ENCODE data around the gene NOL4L. TPM values are rescaled to one million over a fixed set of nuclear protein-coding genes. Genes with fewer than 3 reads are reported as not detected.
A peak's percentile ranks its signal among the peaks of the same experiment; 100 is the strongest.
"Not testable (repeated sequence)": the region's sequence is repeated elsewhere in the genome, so short reads cannot be mapped to it uniquely, and the experiment has no call there.

Gene NOL4L
- total RNA-seq, 2 experiments from 2014 or later, result 15.2 to 18.3 TPM

- peak; percentile 83 for DNase-seq
- CTCF ChIA-PET, result interaction anchor here (1.1 kb wide), 1 partner anchor 14 kb away, joined by 4 read pairs; no protein-coding TSS in a partner anchor
- peak overlapping the region; percentile 80 for H3K27ac Mint-ChIP-seq
- H3K36me3 Mint-ChIP-seq, result peaks cover 21% of the 10 kb centered on the region
- peak overlapping the region; percentile 34 for H3K4me3 Mint-ChIP-seq
- peaks cover 32% of the 10 kb centered on the region for H3K4me1 Mint-ChIP-seq
- H3K9me3 Mint-ChIP-seq (ENCODE audit: low read depth); H3K27me3 Mint-ChIP-seq: not testable (repeated sequence)
- ATAC-seq, result peak; percentile 94
Measured at GRCh38 chr20:32407131-32407750, 177.9 kb downstream of the NOL4L start.

GRCh38 chr20:32406701-32407100, 178.4 kb downstream of the NOL4L start:
- Mint-ChIP-seq H3K4me1 (peaks cover 27% of the 10 kb centered on the region), H3K27ac (no peak overlapping the region), H3K9me3 (ENCODE audit: low read depth) (no peaks in the 10 kb centered on the region), H3K36me3 (peaks cover 21% of the 10 kb centered on the region), H3K27me3 (no peaks in the 10 kb centered on the region), H3K4me3 (no peak overlapping the region)
- ATAC-seq (no peak), DNase-seq (no peak)
- CTCF ChIA-PET, result interaction anchor here (1.2 kb wide), 1 partner anchor 21 kb away, joined by 4 read pairs; no protein-coding TSS in a partner anchor

GRCh38 chr20:32404017-32404416, 181.1 kb downstream of the NOL4L start:
- no peak overlapping the region for H3K4me3 Mint-ChIP-seq
- no peaks in the 10 kb centered on the region for H3K27me3 Mint-ChIP-seq
- no peaks in the 10 kb centered on the region for H3K9me3 Mint-ChIP-seq (ENCODE audit: low read depth)
- H3K36me3 Mint-ChIP-seq, result peaks cover 34% of the 10 kb centered on the region
- ATAC-seq (no peak), DNase-seq (no peak)
- no peak overlapping the region for H3K27ac Mint-ChIP-seq
- H3K4me1 Mint-ChIP-seq, result peaks cover 36% of the 10 kb centered on the region
- CTCF ChIA-PET, result interaction anchor here (1.3 kb wide), 1 partner anchor 17 kb away, joined by 3 read pairs; no protein-coding TSS in a partner anchor

- peaks cover 19% of the 10 kb centered on the region for H3K4me1 Mint-ChIP-seq
Measured at GRCh38 chr20:32400476-32400875, 184.7 kb downstream of the NOL4L start.

GRCh38 chr20:32397567-32398084, 187.5 kb downstream of the NOL4L start:
- CTCF ChIA-PET, result no interaction called here
- Mint-ChIP-seq H3K36me3 (peaks cover 48% of the 10 kb centered on the region), H3K4me3 (no peak overlapping the region), H3K27me3 (no peaks in the 10 kb centered on the region), H3K9me3 (ENCODE audit: low read depth) (no peaks in the 10 kb centered on the region), H3K4me1 (peaks cover 15% of the 10 kb centered on the region), H3K27ac (no peak overlapping the region)
- ATAC-seq (no peak), DNase-seq (no peak)

More at GRCh38 chr20:32400476-32400875, 184.7 kb downstream of the NOL4L start:
- ATAC-seq (no peak), DNase-seq (no peak)
- no peak overlapping the region for H3K27ac Mint-ChIP-seq
- peaks cover 36% of the 10 kb centered on the region for H3K36me3 Mint-ChIP-seq
- CTCF ChIA-PET, result interaction anchor here (1.4 kb wide), 1 partner anchor 9 kb away, joined by 5 read pairs; no protein-coding TSS in a partner anchor
- H3K4me3 Mint-ChIP-seq, result no peak overlapping the region
- H3K9me3 Mint-ChIP-seq (ENCODE audit: low read depth), result no peaks in the 10 kb centered on the region
- no peaks in the 10 kb centered on the region for H3K27me3 Mint-ChIP-seq

- H3K27ac Mint-ChIP-seq, result no peak overlapping the region
- H3K27me3 Mint-ChIP-seq, result no peaks in the 10 kb centered on the region
- CTCF ChIA-PET, result interaction anchor here (0.6 to 1.1 kb wide), 3 partner anchors 9 to 45 kb away, joined by 3 read pairs; no protein-coding TSS in a partner anchor
- peaks cover 17% of the 10 kb centered on the region for H3K4me1 Mint-ChIP-seq
- no peak for ATAC-seq
- no peaks in the 10 kb centered on the region for H3K9me3 Mint-ChIP-seq (ENCODE audit: low read depth)
- H3K4me3 Mint-ChIP-seq, result no peak overlapping the region
- DNase-seq, result no peak
- H3K36me3 Mint-ChIP-seq, result peaks cover 48% of the 10 kb centered on the region
Measured at GRCh38 chr20:32396646-32397160, 188.4 kb downstream of the NOL4L start.

- Mint-ChIP-seq H3K27me3 (no peaks in the 10 kb centered on the region), H3K9me3 (ENCODE audit: low read depth) (no peaks in the 10 kb centered on the region), H3K36me3 (peaks cover 52% of the 10 kb centered on the region), H3K4me1 (peaks cover 18% of the 10 kb centered on the region), H3K27ac (no peak overlapping the region), H3K4me3 (no peak overlapping the region)
- ATAC-seq, result no peak
- no peak for DNase-seq
- CTCF ChIA-PET, result no interaction called here
Measured at GRCh38 chr20:32395066-32395465, 190.1 kb downstream of the NOL4L start.

Other genes with a start within 250 kb of the NOL4L start
- gene ASXL1, start 227.0 kb downstream of the NOL4L start, total RNA-seq, result 100 to 1,000 TPM; 134 to 135 TPM
- gene C20orf203, start 88.6 kb upstream of the NOL4L start, total RNA-seq, result under 1 TPM; 0.12 to 0.32 TPM
- gene COMMD7, start 158.1 kb upstream of the NOL4L start, total RNA-seq, result 10 to 100 TPM; 54.2 to 59.5 TPM
- 1 to 10 TPM; 3.3 to 4.7 TPM for gene DNMT3B, start 177.1 kb upstream of the NOL4L start, total RNA-seq
- 100 to 1,000 TPM; 114 to 149 TPM for gene MAPRE1, start 234.6 kb upstream of the NOL4L start, total RNA-seq